Ovary (tissue), 3 donors: Measurements from ENCODE around the gene MAIP1.

Source experiments
- EP300 ChIP-seq: sonication (generic); formaldehyde crosslinking; IDR thresholded peaks from one replicate; pipeline ENCODE4 v1.6.1; 2017; ENCODE audit warnings: antibody characterized with exemption
- POLR2A ChIP-seq: fragments of 450-650 bp; IDR thresholded peaks from one replicate; pipeline ENCODE4 v1.6.1; 2017; ENCODE audit warnings: antibody characterized with exemption, mild to moderate bottlenecking, moderate library complexity
- TF ChIP-seq, protein P1 (sequence below), 3 donors: fragments of 450-650 bp in 2 of 3; fragments of 200-600 bp in 1 of 3; IDR thresholded peaks; one replicate each; pipeline versions ENCODE4 v1.5.1 to v1.8.0; 2016 to 2022; ENCODE audit warnings: antibody characterized with exemption in 3 of 3, mild to moderate bottlenecking in 1 of 3
- donor health status: DM: no; HTN: no; CAD: no.

DNA sequence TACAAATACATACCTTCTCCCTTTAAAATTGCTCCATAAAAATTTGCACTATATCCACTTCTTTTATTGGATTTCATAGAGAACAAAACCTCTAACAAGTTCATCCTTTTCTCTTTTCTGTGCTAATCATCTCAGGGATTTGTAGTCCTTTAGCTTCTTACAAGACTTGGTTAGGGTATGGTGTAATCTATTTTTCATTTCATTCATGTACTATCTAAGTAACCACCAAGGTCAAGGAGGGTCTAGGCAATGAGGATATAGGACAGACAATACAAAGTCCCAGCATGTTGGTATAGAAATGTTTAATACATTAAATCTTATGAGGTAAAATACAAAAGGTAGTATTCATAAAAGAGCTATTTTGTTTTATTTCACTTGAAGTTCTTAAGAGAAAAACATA lies 26.8 kb upstream of the MAIP1 start:
- TF ChIP-seq, protein P1, sequence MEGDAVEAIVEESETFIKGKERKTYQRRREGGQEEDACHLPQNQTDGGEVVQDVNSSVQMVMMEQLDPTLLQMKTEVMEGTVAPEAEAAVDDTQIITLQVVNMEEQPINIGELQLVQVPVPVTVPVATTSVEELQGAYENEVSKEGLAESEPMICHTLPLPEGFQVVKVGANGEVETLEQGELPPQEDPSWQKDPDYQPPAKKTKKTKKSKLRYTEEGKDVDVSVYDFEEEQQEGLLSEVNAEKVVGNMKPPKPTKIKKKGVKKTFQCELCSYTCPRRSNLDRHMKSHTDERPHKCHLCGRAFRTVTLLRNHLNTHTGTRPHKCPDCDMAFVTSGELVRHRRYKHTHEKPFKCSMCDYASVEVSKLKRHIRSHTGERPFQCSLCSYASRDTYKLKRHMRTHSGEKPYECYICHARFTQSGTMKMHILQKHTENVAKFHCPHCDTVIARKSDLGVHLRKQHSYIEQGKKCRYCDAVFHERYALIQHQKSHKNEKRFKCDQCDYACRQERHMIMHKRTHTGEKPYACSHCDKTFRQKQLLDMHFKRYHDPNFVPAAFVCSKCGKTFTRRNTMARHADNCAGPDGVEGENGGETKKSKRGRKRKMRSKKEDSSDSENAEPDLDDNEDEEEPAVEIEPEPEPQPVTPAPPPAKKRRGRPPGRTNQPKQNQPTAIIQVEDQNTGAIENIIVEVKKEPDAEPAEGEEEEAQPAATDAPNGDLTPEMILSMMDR (IDR thresholded peaks at IDR 0.05), result no peak
- TF ChIP-seq EP300, result no peak
- TF ChIP-seq POLR2A, result no peak
